ENCODE data around the gene DDX24. TPM values are rescaled to one million over a fixed set of nuclear protein-coding genes. Genes with fewer than 3 reads are reported as not detected.

The DDX24 gene
- total and polyA plus RNA-seq, 2 of the 8 experiments (the other 6 are each of a cell fraction or from before 2014, with no cell fraction given): 89.0 to 201 TPM

DNA sequence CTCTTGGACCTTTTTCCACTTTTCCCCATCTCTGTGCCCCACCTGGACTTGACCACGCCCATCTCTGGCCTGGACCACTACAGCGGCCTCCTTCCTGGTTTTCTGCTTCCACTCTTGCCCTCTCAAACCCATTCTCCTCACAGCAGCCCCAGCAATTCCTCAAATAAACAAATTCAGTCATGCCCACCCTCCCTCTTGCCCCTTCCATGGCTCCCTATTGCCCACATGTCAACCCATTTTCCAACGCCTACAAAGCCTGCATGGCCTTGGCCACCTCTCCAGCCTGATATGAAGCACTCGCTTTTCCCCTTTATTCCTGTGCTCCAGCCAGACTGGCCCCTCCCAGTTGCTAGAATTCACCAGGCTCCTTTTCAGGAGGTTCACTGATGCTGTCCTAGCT lies 60.7 kb downstream of the DDX24 start:
- no peak overlapping the region for H3K9ac ChIP-seq (replicated peaks in 1 of 4; ENCODE audit: extremely low read depth in 1 of 4, low read depth in 3 of 4, low read length in 3 of 4)
- H3K4me2 ChIP-seq (ENCODE audit: insufficient read depth in 1 of 2, low read depth in 2 of 2, low read length in 2 of 2): no peak overlapping the region
- H3K4me3 ChIP-seq (ENCODE audit: extremely low read depth in 1 of 4, insufficient read depth in 2 of 4, low read depth in 3 of 4, low read length in 4 of 4): no peak overlapping the region
- no peaks in the 10 kb centered on the region for H3K79me2 ChIP-seq (ENCODE audit: control insufficient read depth in 1 of 2, insufficient read depth in 2 of 2, low read length in 2 of 2)
- H2BK120ac ChIP-seq (replicated peaks; ENCODE audit: low read depth, low read length): no peak overlapping the region
- no peak overlapping the region for H2BK15ac ChIP-seq (ENCODE audit: low read length)
- no peaks in the 10 kb centered on the region for H3K9me3 ChIP-seq (ENCODE audit: insufficient read depth in 2 of 2, low read depth in 1 of 2, low read length in 1 of 2)
- no peak overlapping the region for H2AK5ac ChIP-seq (ENCODE audit: low read depth, low read length)
- no peak overlapping the region for H2AFZ ChIP-seq (ENCODE audit: low read length)
- no peaks in the 10 kb centered on the region; a peak in 1 of 7 replicates for H3K27me3 ChIP-seq (replicated peaks in 1 of 4; ENCODE audit: control insufficient read depth in 3 of 4, extremely low read depth in 1 of 4, insufficient read depth in 3 of 4, low read length in 3 of 4)
- POLR2A ChIA-PET (ENCODE audit: partially characterized antibody): interaction anchor here (1.2 kb wide), 1 partner anchor 90 kb away, joined by 3 read pairs; the partner anchor contains the start of gene IFI27
- peaks cover 0 to 18% (median 10%) of the 10 kb centered on the region in 4 experiments; a peak in 4 of 7 replicates for H3K4me1 ChIP-seq (replicated peaks in 1 of 4; ENCODE audit: control insufficient read depth in 3 of 4, insufficient read depth in 4 of 4, low read length in 3 of 4)
- no peaks in the 10 kb centered on the region; the same call in 1 of the 2 replicates for H3K23me2 ChIP-seq (ENCODE audit: low read depth, low read length)
- 91% methylated on average over 4 of the region's 4 CpGs; no CpG with 5 or more reads in 1 of the 2 experiments for WGBS, 2 experiments (ENCODE audit: extremely low coverage in 1 of 2, insufficient coverage in 1 of 2, insufficient read length in 1 of 2, insufficient replicate concordance in 2 of 2, low coverage in 1 of 2, low lambda C conversion rate in 2 of 2, missing lambda C conversion rate in 1 of 2)
- H2BK5ac ChIP-seq (ENCODE audit: low read depth, low read length): no peak overlapping the region
- no peak overlapping the region for H3K18ac ChIP-seq (ENCODE audit: extremely low read depth, low read length)
- no peaks in the 10 kb centered on the region; a peak in 1 of 8 replicates for H3K36me3 ChIP-seq (ENCODE audit: control insufficient read depth in 2 of 4, insufficient read depth in 4 of 4, low read length in 3 of 4)
- H4K20me1 ChIP-seq (replicated peaks in 1 of 2; ENCODE audit: control insufficient read depth in 1 of 2, insufficient read depth in 2 of 2, low read length in 2 of 2): no peaks in the 10 kb centered on the region
- H4K5ac ChIP-seq (ENCODE audit: insufficient read length, low read depth, low read length): no peak overlapping the region
- H4K8ac ChIP-seq (ENCODE audit: extremely low read depth, insufficient read depth, low read length): no peak overlapping the region
- TF ChIP-seq BRCA1 (IDR thresholded peaks at IDR 0.05; ENCODE audit: low read depth, low read length) (no peak), RXRA (IDR thresholded peaks at IDR 0.05; ENCODE audit: insufficient read depth, low read depth, low read length) (no peak), CREB1 (IDR thresholded peaks at IDR 0.05) (no peak), GTF2F1 (IDR thresholded peaks at IDR 0.05; ENCODE audit: borderline replicate concordance, low read depth, low read length) (no peak), BACH1 (IDR thresholded peaks at IDR 0.05; ENCODE audit: low read length) (no peak), JUN (IDR thresholded peaks at IDR 0.05; ENCODE audit: low read depth, low read length) (no peak), KDM1A (IDR thresholded peaks at IDR 0.05; ENCODE audit: borderline replicate concordance, low read length) (peak; percentile 92; the same call in 1 of the 2 replicates), HDAC2 (IDR thresholded peaks at IDR 0.05; ENCODE audit: borderline replicate concordance in 1 of 2, low read depth in 2 of 2, low read length in 2 of 2) (peak in 1 of 2 experiments; percentile 48; a peak in 1 of 4 replicates)
- no peak for FAIRE-seq
- no peak overlapping the region for H3K4ac ChIP-seq (replicated peaks; ENCODE audit: insufficient read length, low read depth, low read length)
- no peak overlapping the region for H4K91ac ChIP-seq (replicated peaks; ENCODE audit: insufficient read length, low read length)
- H3K79me1 ChIP-seq (ENCODE audit: low read depth, low read length): no peaks in the 10 kb centered on the region
- no peak overlapping the region for H2BK20ac ChIP-seq (ENCODE audit: low read length)
- DNase-seq (ENCODE audit: low read depth in 1 of 2, low spot score in 2 of 2): no peak
- no peak overlapping the region for H3K27ac ChIP-seq (ENCODE audit: low read depth, low read length)
- H3K14ac ChIP-seq (ENCODE audit: insufficient read length): no peak overlapping the region
- no peak overlapping the region for H2BK12ac ChIP-seq (ENCODE audit: low read depth, low read length)
- CTCF ChIA-PET (ENCODE audit: partially characterized antibody): interaction anchor here (0.9 to 9.7 kb wide), 10 partner anchors 9 to 365 kb away, joined by 3 to 65 read pairs (median 4); no protein-coding TSS in a partner anchor
- H3K23ac ChIP-seq (ENCODE audit: insufficient read length): no peak overlapping the region
- no peak overlapping the region for H3K56ac ChIP-seq (replicated peaks; ENCODE audit: insufficient read length, low read depth, low read length)
